ENCODE data around the gene SP6.

SP6 gene

DNA sequence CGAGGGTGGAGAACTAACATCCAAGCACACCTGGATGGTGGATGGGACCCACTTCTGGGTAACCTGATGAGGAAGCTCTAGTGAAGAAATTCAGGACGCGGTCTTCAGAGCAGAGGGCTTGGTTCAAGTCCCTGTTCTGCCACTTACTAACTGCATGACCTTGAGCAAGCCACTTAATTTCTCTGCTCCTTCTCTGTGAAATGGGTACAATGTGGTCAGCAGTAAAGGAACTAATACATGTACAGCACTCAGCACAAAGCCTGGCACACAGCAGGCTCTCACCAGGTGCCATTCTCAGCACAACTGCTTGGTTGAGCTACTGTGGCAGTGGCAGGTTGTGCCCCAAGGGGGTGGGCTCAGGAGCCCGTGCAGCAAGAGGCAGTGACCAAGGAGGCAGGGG lies 27.4 kb downstream of the SP6 start:
- H3K36me3 ChIP-seq: peaks cover 58% of the 10 kb centered on the region
- H3K9me3 ChIP-seq: no peaks in the 10 kb centered on the region
- TF ChIP-seq, protein P1, sequence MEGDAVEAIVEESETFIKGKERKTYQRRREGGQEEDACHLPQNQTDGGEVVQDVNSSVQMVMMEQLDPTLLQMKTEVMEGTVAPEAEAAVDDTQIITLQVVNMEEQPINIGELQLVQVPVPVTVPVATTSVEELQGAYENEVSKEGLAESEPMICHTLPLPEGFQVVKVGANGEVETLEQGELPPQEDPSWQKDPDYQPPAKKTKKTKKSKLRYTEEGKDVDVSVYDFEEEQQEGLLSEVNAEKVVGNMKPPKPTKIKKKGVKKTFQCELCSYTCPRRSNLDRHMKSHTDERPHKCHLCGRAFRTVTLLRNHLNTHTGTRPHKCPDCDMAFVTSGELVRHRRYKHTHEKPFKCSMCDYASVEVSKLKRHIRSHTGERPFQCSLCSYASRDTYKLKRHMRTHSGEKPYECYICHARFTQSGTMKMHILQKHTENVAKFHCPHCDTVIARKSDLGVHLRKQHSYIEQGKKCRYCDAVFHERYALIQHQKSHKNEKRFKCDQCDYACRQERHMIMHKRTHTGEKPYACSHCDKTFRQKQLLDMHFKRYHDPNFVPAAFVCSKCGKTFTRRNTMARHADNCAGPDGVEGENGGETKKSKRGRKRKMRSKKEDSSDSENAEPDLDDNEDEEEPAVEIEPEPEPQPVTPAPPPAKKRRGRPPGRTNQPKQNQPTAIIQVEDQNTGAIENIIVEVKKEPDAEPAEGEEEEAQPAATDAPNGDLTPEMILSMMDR (IDR thresholded peaks at IDR 0.05): no peak

DNA sequence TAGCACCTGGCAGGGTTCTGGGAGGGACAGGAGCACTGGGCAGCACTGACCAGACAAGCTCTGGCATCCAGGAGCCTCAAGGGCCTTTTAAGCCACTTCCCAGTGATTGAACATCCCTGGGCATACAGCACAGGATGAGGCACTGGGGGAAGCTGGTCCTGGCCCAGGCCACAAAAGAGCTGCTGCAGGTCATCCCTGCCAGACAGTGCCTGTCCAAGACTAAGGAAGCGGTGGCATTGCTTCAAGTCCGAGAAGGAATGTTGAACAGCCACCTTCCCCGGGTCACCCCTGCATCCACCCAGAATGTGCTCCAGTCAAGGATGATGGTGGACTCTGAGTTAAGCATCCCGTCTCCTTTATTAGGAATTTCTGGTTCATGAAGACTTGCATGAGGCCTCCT lies 28.2 kb downstream of the SP6 start:
- no peak overlapping the region for H3K27ac ChIP-seq
- no peaks in the 10 kb centered on the region for H3K9me3 ChIP-seq

More for the DNA sequence above, 27.4 kb downstream of the SP6 start:
- Histone ChIP-seq H3K27ac (no peak overlapping the region), H3K4me1 (ENCODE audit: control insufficient read depth in 1 of 2, insufficient read depth in 1 of 2, low read depth in 1 of 2, low read length in 1 of 2) (peaks cover 13 to 25% of the 10 kb centered on the region in 2 experiments), H3K4me3 (ENCODE audit: low read depth in 1 of 2, low read length in 1 of 2) (no peak overlapping the region), H3K27me3 (no peaks in the 10 kb centered on the region)

DNA sequence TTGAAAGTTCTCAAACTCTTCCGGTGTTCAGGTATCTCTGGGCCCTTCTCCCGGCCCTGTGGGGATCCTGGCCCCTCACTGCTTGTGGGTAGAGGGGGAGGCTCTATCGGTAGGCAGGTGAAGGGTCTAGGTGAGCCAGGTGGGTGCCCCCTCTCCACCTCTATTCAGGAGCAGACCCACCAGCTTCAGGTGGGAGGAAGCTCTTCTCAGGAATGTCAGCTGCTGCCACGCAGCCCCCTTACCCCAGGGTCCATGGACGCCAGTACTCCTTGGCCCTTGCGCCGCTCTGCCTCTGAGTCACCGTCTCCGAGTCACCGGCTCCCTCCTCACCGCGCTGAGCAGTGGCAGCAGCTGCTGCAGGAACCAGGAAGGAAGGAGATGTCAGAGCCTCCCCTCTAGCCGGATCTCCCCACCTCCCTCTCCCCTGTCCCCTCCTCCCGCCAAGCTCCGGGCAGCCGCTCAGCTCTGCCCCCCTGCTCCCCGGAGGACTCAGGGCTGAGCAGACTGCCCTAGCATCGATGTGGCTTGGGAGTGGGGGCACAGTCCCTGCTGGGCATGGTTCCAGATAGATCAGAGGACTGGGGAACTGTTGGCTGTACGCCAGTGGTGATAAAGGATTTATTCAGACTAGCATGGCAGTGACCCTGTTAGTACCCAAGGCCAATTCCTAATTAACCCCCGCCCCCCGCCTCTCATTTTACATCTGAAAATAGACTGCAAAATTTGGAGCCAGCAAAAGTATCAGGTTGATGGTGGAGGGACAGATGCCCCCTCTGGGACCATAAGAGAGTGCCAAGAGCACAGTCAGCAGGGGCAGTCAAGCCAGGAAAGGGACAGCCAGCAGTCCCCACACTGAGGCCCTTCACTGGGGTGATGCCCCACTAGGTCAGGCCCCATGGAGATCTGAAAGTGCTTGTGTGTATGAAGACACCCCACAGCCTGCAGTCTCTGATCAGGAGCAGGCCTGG lies 29.3 kb downstream of the SP6 start, which contains the start of gene OSBPL7:
Gene OSBPL7 (minus strand): TSS at position 371 of the 968 bp plus-strand sequence. CDS start 1,516 bp downstream, outside the sequence.
- peaks cover 13 to 25% of the 10 kb centered on the region in 2 experiments for H3K4me1 ChIP-seq (ENCODE audit: control insufficient read depth in 1 of 2, insufficient read depth in 1 of 2, low read depth in 1 of 2, low read length in 1 of 2)
- H3K9me3 ChIP-seq: no peaks in the 10 kb centered on the region
- H3K36me3 ChIP-seq: peaks cover 60% of the 10 kb centered on the region
- TF ChIP-seq, protein P1 (IDR thresholded peaks at IDR 0.05): no peak
- no peaks in the 10 kb centered on the region for H3K27me3 ChIP-seq
- H3K4me3 ChIP-seq (ENCODE audit: low read depth in 1 of 2, low read length in 1 of 2): peak within 1 kb of the TSS; percentile 41 to 54
- peak within 1 kb of the TSS; percentile 56 for H3K27ac ChIP-seq

More for the DNA sequence above, 28.2 kb downstream of the SP6 start:
- Histone ChIP-seq H3K4me3 (ENCODE audit: low read depth in 1 of 2, low read length in 1 of 2) (no peak overlapping the region), H3K4me1 (ENCODE audit: control insufficient read depth in 1 of 2, insufficient read depth in 1 of 2, low read depth in 1 of 2, low read length in 1 of 2) (peaks cover 13 to 25% of the 10 kb centered on the region in 2 experiments), H3K36me3 (peaks cover 58% of the 10 kb centered on the region), H3K27me3 (no peaks in the 10 kb centered on the region)
- TF ChIP-seq, protein P1 (IDR thresholded peaks at IDR 0.05): no peak

DNA sequence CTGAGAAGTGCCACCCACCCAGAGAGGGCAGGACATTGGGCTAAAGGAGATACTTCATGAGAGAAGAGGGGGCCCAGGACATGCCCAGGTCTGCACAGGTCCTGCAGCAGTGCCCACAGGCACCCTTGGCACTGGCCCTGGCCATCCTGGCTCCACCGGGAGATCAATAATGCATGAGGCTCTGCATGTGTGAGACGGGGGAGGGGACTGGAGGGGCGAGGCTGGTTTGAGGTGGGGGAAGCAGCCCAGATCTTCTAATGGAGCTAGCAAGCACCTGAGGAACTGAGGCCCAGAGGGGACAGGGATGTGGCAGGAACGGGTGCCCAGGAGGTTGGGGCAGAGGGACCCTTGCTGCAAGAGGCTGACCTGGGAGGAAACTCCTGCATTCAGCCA lies 29.9 kb downstream of the SP6 start:
- peaks cover 13 to 25% of the 10 kb centered on the region in 2 experiments for H3K4me1 ChIP-seq (ENCODE audit: control insufficient read depth in 1 of 2, insufficient read depth in 1 of 2, low read depth in 1 of 2, low read length in 1 of 2)
- TF ChIP-seq, protein P1 (IDR thresholded peaks at IDR 0.05): no peak
- no peaks in the 10 kb centered on the region for H3K27me3 ChIP-seq
- peaks cover 60% of the 10 kb centered on the region for H3K36me3 ChIP-seq
- peak overlapping the region; percentile 56 for H3K27ac ChIP-seq
- no peaks in the 10 kb centered on the region for H3K9me3 ChIP-seq
- peak overlapping the region; percentile 41 to 54 for H3K4me3 ChIP-seq (ENCODE audit: low read depth in 1 of 2, low read length in 1 of 2)

DNA sequence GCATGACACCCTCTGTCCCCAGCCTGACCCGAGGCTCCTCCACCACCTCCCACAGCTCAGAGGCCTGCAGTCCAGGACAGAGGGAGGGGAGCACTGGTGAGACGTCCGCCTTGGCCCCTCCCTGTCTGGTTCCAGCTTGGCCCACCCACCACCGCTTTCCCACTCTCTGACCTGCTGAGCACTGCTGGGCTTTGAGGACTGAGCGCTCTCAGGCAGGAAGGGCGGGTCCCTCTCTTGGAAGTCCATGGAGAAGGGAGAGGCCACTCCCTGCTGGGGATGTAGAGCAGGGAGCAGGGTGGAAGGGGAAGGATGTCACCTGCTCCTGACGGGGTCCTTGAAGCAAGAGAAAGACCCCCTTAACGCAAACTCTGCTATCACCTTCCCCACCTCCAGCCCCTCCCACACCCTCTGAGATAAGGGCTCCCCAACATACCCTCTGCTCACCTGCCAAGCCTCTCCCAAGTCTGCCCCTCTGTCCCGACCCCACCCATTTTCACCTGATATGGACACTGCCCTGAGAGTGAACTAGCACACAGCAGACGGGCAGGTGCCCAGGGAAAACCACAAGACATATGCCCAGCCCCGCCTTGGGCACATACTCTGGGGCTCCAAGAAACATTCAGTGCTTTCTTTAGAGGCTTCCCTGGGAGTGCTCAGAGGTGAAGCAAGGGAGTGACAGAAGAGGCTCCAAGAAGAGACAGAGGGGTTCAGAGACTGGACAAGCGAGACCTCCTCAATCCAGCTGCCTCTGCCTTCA lies 30.8 kb downstream of the SP6 start:
- no peaks in the 10 kb centered on the region for H3K9me3 ChIP-seq
- peaks cover 13 to 25% of the 10 kb centered on the region in 2 experiments for H3K4me1 ChIP-seq (ENCODE audit: control insufficient read depth in 1 of 2, insufficient read depth in 1 of 2, low read depth in 1 of 2, low read length in 1 of 2)
- no peak overlapping the region for H3K27ac ChIP-seq
- no peak overlapping the region for H3K4me3 ChIP-seq (ENCODE audit: low read depth in 1 of 2, low read length in 1 of 2)
- TF ChIP-seq, protein P1 (IDR thresholded peaks at IDR 0.05): no peak
- peaks cover 60% of the 10 kb centered on the region for H3K36me3 ChIP-seq
- H3K27me3 ChIP-seq: no peaks in the 10 kb centered on the region

Measured in neutrophil (primary cell).